Motor neuron (in vitro differentiated cells): ENCODE data around the gene LRRIQ3. TPM values are rescaled to one million over a fixed set of nuclear protein-coding genes. Genes with fewer than 3 reads are reported as not detected.
"Not testable (repeated sequence)": the region's sequence is repeated elsewhere in the genome, so short reads cannot be mapped to it uniquely, and the experiment has no call there.

Experiments used
- ATAC-seq, 8 experiments: fragments of 200-7000 bp; cut with Tn5 transposase; replicated peaks in 6 of 8; 2 replicates each; pipeline ENCODE4 v1.8.0; 2021; ENCODE audit warnings: mild to moderate bottlenecking in 8 of 8, moderate library complexity in 8 of 8
- H3K27ac ChIP-seq, 2 donors: fragments of 250-450 bp; sonication (Bioruptor Pico); 2 replicates each; pipeline ENCODE4 v1.9.0; 2021; ENCODE audit warnings: antibody characterized with exemption in 2 of 2, mild to moderate bottlenecking in 2 of 2, moderate library complexity in 1 of 2
- H3K4me1 ChIP-seq, 2 donors: fragments of 250-450 bp; sonication (Bioruptor Pico); replicated peaks in 1 of 2; 2 replicates each; pipeline ENCODE4 v1.6.1; 2021; ENCODE audit warnings: antibody characterized with exemption in 2 of 2, mild to moderate bottlenecking in 2 of 2, moderate library complexity in 1 of 2
- H3K4me3 ChIP-seq, 5 donors: fragments of 250-450 bp; sonication (Bioruptor Pico); 2 replicates each; pipeline ENCODE4 v1.9.0; 2021; ENCODE audit warnings: antibody characterized with exemption in 5 of 5, mild to moderate bottlenecking in 5 of 5, moderate library complexity in 4 of 5
- WGBS, 10 experiments: fragments of 450-650 bp; shearing (Covaris generic); methylation state at CpG; one replicate each; pipeline ENCODE4 v1.0.0; 2022; 5-methylcytosine and 5-hydroxymethylcytosine counted together
- in situ Hi-C, 9 experiments: fragments of 400-800 bp; cut with MboI; loops; one replicate each; pipeline ENCODE4 v1.15.0; 2021; ENCODE audit warnings: low sequenced_read_pairs in 9 of 9, low pct_unique_long_range_greater_than_20kb in 2 of 9; ENCODE audit not compliant: unreplicated experiment in 9 of 9
- total RNA-seq, 8 experiments: library from RNA; unstranded; fragments of 300-600 nt; gene quantifications; 2 replicates each; pipeline versions ENCODE4 v1.2.3 to v1.2.4, GENCODE V29; 2022

The LRRIQ3 gene
- total RNA-seq, 8 experiments from 2014 or later, result 0.04 to 1.8 (median 0.51) TPM

GRCh38 chr1:74195339-74195738 lies 2.6 kb downstream of the LRRIQ3 start:
- H3K4me3 ChIP-seq, result no peak overlapping the region
- no peak overlapping the region for H3K27ac ChIP-seq
- ATAC-seq, result no peak
- in situ Hi-C loops, result no loop called here
- H3K4me1 ChIP-seq, result peaks cover 0 to 2% of the 10 kb centered on the region in 2 donors

- Histone ChIP-seq H3K27ac (no peak overlapping the region), H3K4me3 (no peak overlapping the region), H3K4me1 (peaks cover 0 to 2% of the 10 kb centered on the region in 2 donors)
- no peak for ATAC-seq
- 5 to 96% (median 75%) methylated on average over 2 of the region's 2 CpGs; no CpG with 5 or more reads in 1 of the 10 experiments for WGBS, 10 experiments
- in situ Hi-C loops, result no loop called here
Observed at GRCh38 chr1:74193908-74194307, 4.1 kb downstream of the LRRIQ3 start.

- H3K4me1 ChIP-seq, result no peaks in the 10 kb centered on the region
- in situ Hi-C loops, result no loop called here
- no peak overlapping the region for H3K27ac ChIP-seq
- no peak overlapping the region for H3K4me3 ChIP-seq
- no peak for ATAC-seq
Observed at GRCh38 chr1:74180490-74180889, 17.5 kb downstream of the LRRIQ3 start.

GRCh38 chr1:74174423-74174822 lies 23.6 kb downstream of the LRRIQ3 start:
- ATAC-seq, H3K4me1 ChIP-seq, H3K4me3 ChIP-seq, H3K27ac ChIP-seq, in situ Hi-C loops: not testable (repeated sequence)
- 0 to 100% (median 89%) methylated on average over 1 of the region's 1 CpG; no CpG with 5 or more reads in 1 of the 10 experiments for WGBS, 10 experiments

GRCh38 chr1:74162333-74162732 lies 35.6 kb downstream of the LRRIQ3 start:
- in situ Hi-C loops, result no loop called here
- ATAC-seq, result no peak
- Histone ChIP-seq H3K27ac (no peak overlapping the region), H3K4me3 (no peak overlapping the region), H3K4me1 (no peaks in the 10 kb centered on the region)
- WGBS, 10 experiments, result 13 to 97% (median 72%) methylated on average over 5 of the region's 5 CpGs

GRCh38 chr1:74161497-74161896 lies 36.5 kb downstream of the LRRIQ3 start:
- Histone ChIP-seq H3K4me3 (no peak overlapping the region), H3K4me1 (no peaks in the 10 kb centered on the region), H3K27ac (no peak overlapping the region)
- in situ Hi-C loops, result no loop called here
- peak in 2 of 8 experiments; percentile 58 to 91 for ATAC-seq

- 0 to 90% (median 78%) methylated on average over 1 to 2 of the region's 2 CpGs for WGBS, 10 experiments
- Histone ChIP-seq H3K4me1 (no peaks in the 10 kb centered on the region), H3K4me3 (no peak overlapping the region), H3K27ac (no peak overlapping the region)
- in situ Hi-C loops, result no loop called here
- ATAC-seq, result no peak
Observed at GRCh38 chr1:74160046-74160445, 37.9 kb downstream of the LRRIQ3 start.

- no peak overlapping the region for H3K27ac ChIP-seq
- ATAC-seq, result peak in 2 of 8 experiments; percentile 45 to 69
- H3K4me1 ChIP-seq, result no peaks in the 10 kb centered on the region
- in situ Hi-C loops, result no loop called here
- no peak overlapping the region for H3K4me3 ChIP-seq
- 18 to 95% (median 73%) methylated on average over 2 to 4 of the region's 4 CpGs; no CpG with 5 or more reads in 1 of the 10 experiments for WGBS, 10 experiments
Observed at GRCh38 chr1:74145086-74145485, 52.9 kb downstream of the LRRIQ3 start.

GRCh38 chr1:74117370-74117769 lies 80.6 kb downstream of the LRRIQ3 start:
- in situ Hi-C loops, H3K4me3 ChIP-seq, H3K4me1 ChIP-seq, H3K27ac ChIP-seq, ATAC-seq: not testable (repeated sequence)
- 21 to 100% (median 100%) methylated on average over 1 to 4 of the region's 4 CpGs; no CpG with 5 or more reads in 1 of the 10 experiments for WGBS, 10 experiments

- ATAC-seq, result no peak
- Histone ChIP-seq H3K4me3 (no peak overlapping the region), H3K4me1 (no peaks in the 10 kb centered on the region), H3K27ac (no peak overlapping the region)
- WGBS, 10 experiments, result 0 to 97% (median 68%) methylated on average over 2 to 3 of the region's 3 CpGs
- in situ Hi-C loops, result no loop called here
Observed at GRCh38 chr1:74113333-74113732, 84.6 kb downstream of the LRRIQ3 start.

GRCh38 chr1:74107394-74107793 lies 90.6 kb downstream of the LRRIQ3 start:
- Histone ChIP-seq H3K4me3 (no peak overlapping the region), H3K4me1 (no peaks in the 10 kb centered on the region), H3K27ac (no peak overlapping the region)
- in situ Hi-C loops, result no loop called here
- no peak for ATAC-seq

GRCh38 chr1:74091371-74091770 lies 106.6 kb downstream of the LRRIQ3 start:
- no peak overlapping the region for H3K27ac ChIP-seq
- in situ Hi-C loops, result no loop called here
- ATAC-seq, result no peak
- WGBS, 10 experiments, result 0 to 78% (median 63%) methylated on average over 1 of the region's 1 CpG; no CpG with 5 or more reads in 1 of the 10 experiments
- no peak overlapping the region for H3K4me3 ChIP-seq
- no peaks in the 10 kb centered on the region for H3K4me1 ChIP-seq

GRCh38 chr1:74083128-74083527 lies 114.8 kb downstream of the LRRIQ3 start:
- 7 to 92% (median 72%) methylated on average over 1 of the region's 1 CpG; no CpG with 5 or more reads in 2 of the 10 experiments for WGBS, 10 experiments
- no peak for ATAC-seq
- in situ Hi-C loops, result no loop called here
- H3K27ac ChIP-seq, result no peak overlapping the region
- no peaks in the 10 kb centered on the region for H3K4me1 ChIP-seq
- H3K4me3 ChIP-seq, result no peak overlapping the region

GRCh38 chr1:74065081-74065480 lies 132.9 kb downstream of the LRRIQ3 start:
- ATAC-seq, result no peak
- peaks cover 0 to 10% of the 10 kb centered on the region in 2 donors for H3K4me1 ChIP-seq
- in situ Hi-C loops, result no loop called here
- no peak overlapping the region for H3K27ac ChIP-seq
- H3K4me3 ChIP-seq, result no peak overlapping the region

GRCh38 chr1:74057719-74058118 lies 140.3 kb downstream of the LRRIQ3 start:
- in situ Hi-C loops, result no loop called here
- no peak for ATAC-seq
- H3K27ac ChIP-seq, result no peak overlapping the region
- H3K4me1 ChIP-seq, result no peaks in the 10 kb centered on the region
- no peak overlapping the region for H3K4me3 ChIP-seq
